ENCODE results near the gene ZNF142. TPM values are rescaled to one million over a fixed set of nuclear protein-coding genes. Genes with fewer than 3 reads are reported as not detected.

ZNF142 gene
- polyA plus RNA-seq, 2 of the 4 experiments (the other 2 are of a cell fraction) = 6.3 to 10.7 TPM

DNA sequence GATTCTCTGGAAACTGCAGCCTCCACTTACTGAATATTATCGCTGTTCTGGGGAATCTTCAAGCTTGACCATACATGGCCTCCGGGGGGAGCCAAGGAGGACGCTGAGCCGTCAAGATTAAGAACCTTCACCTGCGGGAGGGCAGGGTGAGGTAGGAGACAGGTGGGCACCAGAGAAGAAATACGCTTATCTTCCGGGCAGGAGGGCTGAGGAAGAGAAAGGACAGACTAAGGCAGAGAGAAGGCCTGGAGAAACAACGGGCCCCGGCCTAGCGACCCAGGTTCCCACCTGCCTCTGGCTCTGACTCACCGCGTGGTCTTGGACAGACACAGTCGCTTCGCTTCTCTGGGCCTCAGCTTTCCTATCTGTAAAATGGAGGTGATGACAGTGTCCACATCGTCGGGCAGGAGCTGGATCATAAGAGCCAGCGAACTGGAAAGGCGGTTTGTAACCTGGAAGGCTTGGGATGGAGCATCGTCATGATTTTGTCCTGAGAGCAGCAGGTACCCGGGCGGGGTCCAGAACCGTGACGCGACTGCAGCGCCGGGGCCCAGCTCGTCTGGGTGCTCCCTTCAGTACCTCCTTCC is 659 bp downstream of the ZNF142 start (continued):
- TF ChIP-seq, protein P1, sequence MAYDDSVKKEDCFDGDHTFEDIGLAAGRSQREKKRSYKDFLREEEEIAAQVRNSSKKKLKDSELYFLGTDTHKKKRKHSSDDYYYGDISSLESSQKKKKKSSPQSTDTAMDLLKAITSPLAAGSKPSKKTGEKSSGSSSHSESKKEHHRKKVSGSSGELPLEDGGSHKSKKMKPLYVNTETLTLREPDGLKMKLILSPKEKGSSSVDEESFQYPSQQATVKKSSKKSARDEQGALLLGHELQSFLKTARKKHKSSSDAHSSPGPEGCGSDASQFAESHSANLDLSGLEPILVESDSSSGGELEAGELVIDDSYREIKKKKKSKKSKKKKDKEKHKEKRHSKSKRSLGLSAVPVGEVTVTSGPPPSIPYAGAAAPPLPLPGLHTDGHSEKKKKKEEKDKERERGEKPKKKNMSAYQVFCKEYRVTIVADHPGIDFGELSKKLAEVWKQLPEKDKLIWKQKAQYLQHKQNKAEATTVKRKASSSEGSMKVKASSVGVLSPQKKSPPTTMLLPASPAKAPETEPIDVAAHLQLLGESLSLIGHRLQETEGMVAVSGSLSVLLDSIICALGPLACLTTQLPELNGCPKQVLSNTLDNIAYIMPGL (CRISPR knock-in tag; IDR thresholded peaks at IDR 0.05; ENCODE audit: borderline replicate concordance) = no peak
- TF ChIP-seq ZNF302 (CRISPR knock-in tag; IDR thresholded peaks at IDR 0.05) (no peak), POLR2A (IDR thresholded peaks at IDR 0.05; ENCODE audit: low read length) (no peak), MAFK (IDR thresholded peaks at IDR 0.05; ENCODE audit: partially characterized antibody) (no peak), CHD2 (IDR thresholded peaks at IDR 0.05; ENCODE audit: low read length, partially characterized antibody) (no peak), ESRRA (IDR thresholded peaks at IDR 0.05; ENCODE audit: borderline replicate concordance, low read length) (no peak), TP53 (CRISPR knock-in tag; IDR thresholded peaks at IDR 0.05) (no peak), RAD21 (conservative IDR thresholded peaks at IDR 0.05 in 1 of 2, IDR thresholded peaks at IDR 0.05 in 1 of 2) (peak in 1 of 2 experiments; percentile 33; a peak in 2 of 5 replicates), HEYL (CRISPR knock-in tag; IDR thresholded peaks at IDR 0.05) (no peak), ZSCAN20 (CRISPR knock-in tag; IDR thresholded peaks at IDR 0.05) (no peak), CHD4 (IDR thresholded peaks at IDR 0.05; ENCODE audit: borderline replicate concordance) (0 out of 2 replicates have a peak, but pooled peaks have one; percentile 21), PHF8 (IDR thresholded peaks at IDR 0.05; ENCODE audit: borderline replicate concordance, low read depth) (peak; percentile 52; the same call in 1 of the 2 replicates), MAZ (IDR thresholded peaks at IDR 0.05; ENCODE audit: borderline replicate concordance, low read depth, low read length) (no peak), CBX8 (IDR thresholded peaks at IDR 0.05) (no peak), RFX5 (IDR thresholded peaks at IDR 0.05) (0 out of 2 replicates have a peak, but pooled peaks have one; percentile 13), CBX2 (IDR thresholded peaks at IDR 0.05; ENCODE audit: borderline replicate concordance, low read depth) (no peak), HOXA7 (CRISPR knock-in tag; IDR thresholded peaks at IDR 0.05) (no peak), ZC3H11A (IDR thresholded peaks at IDR 0.05) (no peak), FOXS1 (CRISPR knock-in tag; IDR thresholded peaks at IDR 0.05) (no peak), GATA3 (IDR thresholded peaks at IDR 0.05; ENCODE audit: borderline replicate concordance) (no peak), POLR2AphosphoS2 (conservative IDR thresholded peaks at IDR 0.05; ENCODE audit: low read length) (no peak), EP300 (IDR thresholded peaks at IDR 0.05) (no peak), SREBF2 (IDR thresholded peaks at IDR 0.05) (no peak), FOSL2 (IDR thresholded peaks at IDR 0.05) (no peak), FOSL2 (CRISPR knock-in tag; IDR thresholded peaks at IDR 0.05) (peak; percentile 51)
- TF ChIP-seq, protein P2, sequence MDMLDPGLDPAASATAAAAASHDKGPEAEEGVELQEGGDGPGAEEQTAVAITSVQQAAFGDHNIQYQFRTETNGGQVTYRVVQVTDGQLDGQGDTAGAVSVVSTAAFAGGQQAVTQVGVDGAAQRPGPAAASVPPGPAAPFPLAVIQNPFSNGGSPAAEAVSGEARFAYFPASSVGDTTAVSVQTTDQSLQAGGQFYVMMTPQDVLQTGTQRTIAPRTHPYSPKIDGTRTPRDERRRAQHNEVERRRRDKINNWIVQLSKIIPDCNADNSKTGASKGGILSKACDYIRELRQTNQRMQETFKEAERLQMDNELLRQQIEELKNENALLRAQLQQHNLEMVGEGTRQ (IDR thresholded peaks at IDR 0.05) = no peak
- TF ChIP-seq, protein P3, sequence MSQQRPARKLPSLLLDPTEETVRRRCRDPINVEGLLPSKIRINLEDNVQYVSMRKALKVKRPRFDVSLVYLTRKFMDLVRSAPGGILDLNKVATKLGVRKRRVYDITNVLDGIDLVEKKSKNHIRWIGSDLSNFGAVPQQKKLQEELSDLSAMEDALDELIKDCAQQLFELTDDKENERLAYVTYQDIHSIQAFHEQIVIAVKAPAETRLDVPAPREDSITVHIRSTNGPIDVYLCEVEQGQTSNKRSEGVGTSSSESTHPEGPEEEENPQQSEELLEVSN (IDR thresholded peaks at IDR 0.05; ENCODE audit: borderline replicate concordance, low read depth) = no peak
- TF ChIP-seq, protein P4, sequence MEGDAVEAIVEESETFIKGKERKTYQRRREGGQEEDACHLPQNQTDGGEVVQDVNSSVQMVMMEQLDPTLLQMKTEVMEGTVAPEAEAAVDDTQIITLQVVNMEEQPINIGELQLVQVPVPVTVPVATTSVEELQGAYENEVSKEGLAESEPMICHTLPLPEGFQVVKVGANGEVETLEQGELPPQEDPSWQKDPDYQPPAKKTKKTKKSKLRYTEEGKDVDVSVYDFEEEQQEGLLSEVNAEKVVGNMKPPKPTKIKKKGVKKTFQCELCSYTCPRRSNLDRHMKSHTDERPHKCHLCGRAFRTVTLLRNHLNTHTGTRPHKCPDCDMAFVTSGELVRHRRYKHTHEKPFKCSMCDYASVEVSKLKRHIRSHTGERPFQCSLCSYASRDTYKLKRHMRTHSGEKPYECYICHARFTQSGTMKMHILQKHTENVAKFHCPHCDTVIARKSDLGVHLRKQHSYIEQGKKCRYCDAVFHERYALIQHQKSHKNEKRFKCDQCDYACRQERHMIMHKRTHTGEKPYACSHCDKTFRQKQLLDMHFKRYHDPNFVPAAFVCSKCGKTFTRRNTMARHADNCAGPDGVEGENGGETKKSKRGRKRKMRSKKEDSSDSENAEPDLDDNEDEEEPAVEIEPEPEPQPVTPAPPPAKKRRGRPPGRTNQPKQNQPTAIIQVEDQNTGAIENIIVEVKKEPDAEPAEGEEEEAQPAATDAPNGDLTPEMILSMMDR (IDR thresholded peaks at IDR 0.05) = peak; percentile 59
- TF ChIP-seq, protein P5, sequence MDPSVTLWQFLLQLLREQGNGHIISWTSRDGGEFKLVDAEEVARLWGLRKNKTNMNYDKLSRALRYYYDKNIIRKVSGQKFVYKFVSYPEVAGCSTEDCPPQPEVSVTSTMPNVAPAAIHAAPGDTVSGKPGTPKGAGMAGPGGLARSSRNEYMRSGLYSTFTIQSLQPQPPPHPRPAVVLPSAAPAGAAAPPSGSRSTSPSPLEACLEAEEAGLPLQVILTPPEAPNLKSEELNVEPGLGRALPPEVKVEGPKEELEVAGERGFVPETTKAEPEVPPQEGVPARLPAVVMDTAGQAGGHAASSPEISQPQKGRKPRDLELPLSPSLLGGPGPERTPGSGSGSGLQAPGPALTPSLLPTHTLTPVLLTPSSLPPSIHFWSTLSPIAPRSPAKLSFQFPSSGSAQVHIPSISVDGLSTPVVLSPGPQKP (IDR thresholded peaks at IDR 0.05; ENCODE audit: low read depth, low read length) = no peak
- TF ChIP-seq, protein P6, sequence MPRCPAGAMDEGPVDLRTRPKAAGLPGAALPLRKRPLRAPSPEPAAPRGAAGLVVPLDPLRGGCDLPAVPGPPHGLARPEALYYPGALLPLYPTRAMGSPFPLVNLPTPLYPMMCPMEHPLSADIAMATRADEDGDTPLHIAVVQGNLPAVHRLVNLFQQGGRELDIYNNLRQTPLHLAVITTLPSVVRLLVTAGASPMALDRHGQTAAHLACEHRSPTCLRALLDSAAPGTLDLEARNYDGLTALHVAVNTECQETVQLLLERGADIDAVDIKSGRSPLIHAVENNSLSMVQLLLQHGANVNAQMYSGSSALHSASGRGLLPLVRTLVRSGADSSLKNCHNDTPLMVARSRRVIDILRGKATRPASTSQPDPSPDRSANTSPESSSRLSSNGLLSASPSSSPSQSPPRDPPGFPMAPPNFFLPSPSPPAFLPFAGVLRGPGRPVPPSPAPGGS (IDR thresholded peaks at IDR 0.05) = no peak
- TF ChIP-seq, protein P7, sequence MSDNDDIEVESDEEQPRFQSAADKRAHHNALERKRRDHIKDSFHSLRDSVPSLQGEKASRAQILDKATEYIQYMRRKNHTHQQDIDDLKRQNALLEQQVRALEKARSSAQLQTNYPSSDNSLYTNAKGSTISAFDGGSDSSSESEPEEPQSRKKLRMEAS (IDR thresholded peaks at IDR 0.05) = peak; percentile 67
